Umbilical cord (tissue), 2 donors: ENCODE measurements around the gene DGKB. TPM values are rescaled to one million over a fixed set of nuclear protein-coding genes. Genes with fewer than 3 reads are reported as not detected.

ENCODE experiments used
- DNase-seq: peaks from one replicate; pipeline ENCODE4 v3.0.0-alpha.2; 2015; ENCODE audit warnings: low spot score
- total RNA-seq: library from RNA; depleted of rRNA; stranded (reverse); fragments of >200 nt; gene quantifications from one replicate; pipeline ENCODE4 v1.2.3, GENCODE V29; 2014; ENCODE audit warnings: low replicate concordance; ENCODE audit not compliant: insufficient read depth

The DGKB gene
- total RNA-seq, 1 donor from 2014 or later, result 15.4 TPM

GRCh38 chr7:14137676-14138075, 764.9 kb downstream of the DGKB start:
- DNase-seq, result no peak

DNA sequence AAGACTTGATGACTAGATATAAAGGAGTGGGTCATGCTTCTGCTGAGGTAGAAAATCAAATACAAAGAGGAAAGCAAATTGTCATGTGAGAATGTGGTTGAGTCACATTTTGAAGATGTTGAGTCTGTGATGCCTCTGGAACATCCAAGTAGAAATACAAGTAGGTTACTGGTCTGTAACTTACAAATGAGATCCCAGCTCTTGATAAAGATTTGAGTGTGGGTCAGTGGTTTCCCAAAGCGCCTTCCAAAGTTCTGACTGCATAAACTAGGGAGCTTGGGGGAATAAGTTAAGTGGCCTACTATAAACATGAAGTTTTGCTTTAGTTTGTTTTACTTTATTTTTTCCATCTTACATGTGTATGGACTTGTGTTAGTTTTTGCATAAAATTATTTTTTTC, 768.8 kb downstream of the DGKB start:
- no peak for DNase-seq

GRCh38 chr7:14125998-14126397, 776.6 kb downstream of the DGKB start:
- DNase-seq, result no peak

DNA sequence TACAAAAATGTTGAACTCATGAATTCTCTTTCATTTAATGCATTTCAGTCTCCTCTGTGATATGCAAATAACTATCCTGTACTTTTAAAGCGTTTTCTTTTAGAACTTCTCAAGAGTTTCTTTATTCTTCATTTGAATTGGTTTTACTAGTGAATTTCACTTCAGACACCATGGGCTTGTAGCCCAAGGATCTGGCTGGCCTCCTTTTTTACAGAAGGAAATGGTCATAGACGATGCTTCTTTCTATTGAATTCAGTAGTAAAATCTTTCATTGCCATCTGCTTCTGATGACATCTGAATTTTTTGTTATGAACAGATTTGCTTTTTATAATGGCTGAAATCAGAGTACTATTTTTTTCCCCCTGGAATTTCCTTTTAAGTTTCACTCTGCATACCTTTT, 777.8 kb downstream of the DGKB start:
- no peak for DNase-seq

DNA sequence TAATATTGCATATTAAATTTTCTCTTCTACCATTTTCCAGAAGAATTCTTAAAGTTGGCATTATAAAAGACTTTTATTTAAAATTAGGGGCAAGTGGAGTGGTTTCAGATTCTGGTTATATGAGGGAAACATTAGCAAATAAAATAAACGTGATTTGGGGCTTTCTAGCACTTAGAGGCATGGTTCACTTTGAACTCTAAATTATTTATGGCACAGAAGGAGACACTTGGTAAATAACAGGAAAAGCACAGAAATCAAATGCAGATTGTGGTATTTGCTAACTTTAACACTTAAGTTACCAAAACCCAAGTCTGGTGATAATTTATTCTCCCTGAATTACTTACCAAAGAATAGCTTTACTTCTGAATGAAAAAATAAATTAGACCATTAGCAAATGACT, 778.6 kb downstream of the DGKB start:
- no peak for DNase-seq

DNA sequence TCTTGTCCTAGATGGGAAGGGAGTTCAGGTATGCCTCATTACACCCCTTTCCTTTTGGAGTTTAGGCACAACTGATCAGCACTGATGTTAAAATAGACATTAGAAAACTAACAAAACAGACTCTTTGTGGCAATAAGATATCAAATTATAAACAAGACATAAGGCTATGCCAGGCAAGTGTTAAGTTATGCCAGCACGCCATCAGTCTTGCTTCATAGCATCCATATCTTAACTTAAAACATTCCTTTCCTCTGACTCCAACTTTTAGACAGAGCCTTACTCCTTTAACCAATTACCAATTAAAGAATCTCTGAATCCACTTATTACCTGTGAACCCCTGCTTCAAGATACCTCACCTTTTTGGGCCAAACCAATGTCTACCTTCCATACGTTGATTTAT, 786.9 kb downstream of the DGKB start:
- no peak for DNase-seq

DNA sequence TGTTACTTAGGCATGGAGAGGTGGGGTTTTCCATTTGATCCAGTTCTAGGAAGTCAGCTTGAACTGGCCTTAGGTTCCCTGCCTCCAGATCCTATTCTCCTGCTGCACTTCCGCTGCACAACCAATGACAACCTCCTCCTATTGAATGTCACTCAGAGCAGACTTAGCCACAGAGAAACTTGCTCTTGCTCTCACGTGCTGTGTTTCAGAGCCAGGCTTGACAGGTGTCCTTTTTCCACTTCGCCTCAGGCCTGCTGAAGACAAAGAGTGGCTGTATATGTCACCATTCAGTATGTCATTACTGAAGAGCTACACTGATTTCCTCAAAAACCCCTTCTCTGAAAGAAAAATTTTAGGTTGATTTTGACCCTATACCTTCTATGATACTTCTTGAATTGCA, 797.7 kb downstream of the DGKB start:
- DNase-seq, result no peak

GRCh38 chr7:14096159-14096558, 806.4 kb downstream of the DGKB start:
- DNase-seq, result no peak

- DNase-seq, result no peak
Observed at GRCh38 chr7:14095233-14095950, 807.2 kb downstream of the DGKB start.
